ENCODE results near the gene ATP8A1. TPM values are rescaled to one million over a fixed set of nuclear protein-coding genes. Genes with fewer than 3 reads are reported as not detected.
A peak's percentile ranks its signal among the peaks of the same experiment; 100 is the strongest.

ATP8A1 gene
- total and polyA plus RNA-seq, 5 experiments from 2014 or later, result 17.5 to 117 (median 31.1) TPM

- Mint-ChIP-seq H3K9me3 (no peaks in the 10 kb centered on the region), H3K27me3 (no peaks in the 10 kb centered on the region), H3K27ac (peak overlapping the region in 1 of 10 donors; percentile 53), H3K4me3 (no peak overlapping the region), H3K4me1 (peaks cover 0 to 7% (median 0%) of the 10 kb centered on the region in 4 donors), H3K36me3 (peaks cover 9 to 93% (median 57%) of the 10 kb centered on the region in 3 donors)
- POLR2A ChIA-PET, result no interaction called here
- DNase-seq (no peak), ATAC-seq (no peak)
These were observed 216.8 kb downstream of the ATP8A1 start for GRCh38 chr4:42440083-42440482.

- no peak overlapping the region for H3K4me3 Mint-ChIP-seq
- ATAC-seq (no peak), DNase-seq (no peak)
- no peaks in the 10 kb centered on the region for H3K9me3 Mint-ChIP-seq
- H3K4me1 Mint-ChIP-seq, result peaks cover 0 to 7% (median 0%) of the 10 kb centered on the region in 4 donors
- POLR2A ChIA-PET, result no interaction called here
- H3K36me3 Mint-ChIP-seq, result peaks cover 17 to 88% (median 56%) of the 10 kb centered on the region in 3 donors
- no peak overlapping the region for H3K27ac Mint-ChIP-seq
- no peaks in the 10 kb centered on the region for H3K27me3 Mint-ChIP-seq
These were observed 219.9 kb downstream of the ATP8A1 start for GRCh38 chr4:42436928-42437565.

- ATAC-seq, result no peak
- Mint-ChIP-seq H3K4me1 (peaks cover 0 to 3% (median 0%) of the 10 kb centered on the region in 4 donors), H3K9me3 (no peaks in the 10 kb centered on the region), H3K27me3 (no peaks in the 10 kb centered on the region), H3K36me3 (peaks cover 13 to 85% (median 39%) of the 10 kb centered on the region in 3 donors), H3K27ac (no peak overlapping the region), H3K4me3 (no peak overlapping the region)
- DNase-seq, result no peak
- POLR2A ChIA-PET, result no interaction called here
These were observed 228.9 kb downstream of the ATP8A1 start for GRCh38 chr4:42428036-42428435.

- peaks cover 0 to 3% (median 0%) of the 10 kb centered on the region in 4 donors for H3K4me1 Mint-ChIP-seq
- H3K9me3 Mint-ChIP-seq, result no peaks in the 10 kb centered on the region
- no peak for ATAC-seq
- no peak overlapping the region for H3K4me3 Mint-ChIP-seq
- H3K27me3 Mint-ChIP-seq, result no peaks in the 10 kb centered on the region
- peak overlapping the region in 1 of 10 donors; percentile 11 for H3K27ac Mint-ChIP-seq
- POLR2A ChIA-PET, result no interaction called here
- peaks cover 16 to 86% (median 54%) of the 10 kb centered on the region in 3 donors for H3K36me3 Mint-ChIP-seq
- DNase-seq, result no peak
These were observed 231.5 kb downstream of the ATP8A1 start for GRCh38 chr4:42425146-42426065.

GRCh38 chr4:42420140-42420539, 236.8 kb downstream of the ATP8A1 start:
- POLR2A ChIA-PET, result no interaction called here
- Mint-ChIP-seq H3K27ac (peak overlapping the region in 1 of 10 donors; percentile 79), H3K4me3 (no peak overlapping the region), H3K27me3 (no peaks in the 10 kb centered on the region), H3K4me1 (no peaks in the 10 kb centered on the region), H3K36me3 (peaks cover 18 to 83% (median 49%) of the 10 kb centered on the region in 3 donors), H3K9me3 (no peaks in the 10 kb centered on the region)
- ATAC-seq, result no peak
- no peak for DNase-seq

- H3K4me3 Mint-ChIP-seq, result no peak overlapping the region
- no peak overlapping the region for H3K27ac Mint-ChIP-seq
- H3K4me1 Mint-ChIP-seq, result no peaks in the 10 kb centered on the region
- ATAC-seq (no peak), DNase-seq (no peak)
- peaks cover 18 to 94% (median 63%) of the 10 kb centered on the region in 3 donors for H3K36me3 Mint-ChIP-seq
- H3K9me3 Mint-ChIP-seq, result no peaks in the 10 kb centered on the region
- POLR2A ChIA-PET, result no interaction called here
- H3K27me3 Mint-ChIP-seq, result no peaks in the 10 kb centered on the region
These were observed 239.4 kb downstream of the ATP8A1 start for GRCh38 chr4:42417550-42417949.

GRCh38 chr4:42416017-42416416, 240.9 kb downstream of the ATP8A1 start:
- no peaks in the 10 kb centered on the region for H3K27me3 Mint-ChIP-seq
- POLR2A ChIA-PET, result no interaction called here
- no peak overlapping the region for H3K4me3 Mint-ChIP-seq
- H3K4me1 Mint-ChIP-seq, result no peaks in the 10 kb centered on the region
- DNase-seq, result no peak
- peaks cover 14 to 93% (median 63%) of the 10 kb centered on the region in 3 donors for H3K36me3 Mint-ChIP-seq
- H3K27ac Mint-ChIP-seq, result peak overlapping the region in 1 of 10 donors; percentile 39
- no peaks in the 10 kb centered on the region for H3K9me3 Mint-ChIP-seq
- no peak for ATAC-seq

GRCh38 chr4:42415281-42415680, 241.6 kb downstream of the ATP8A1 start:
- H3K27ac Mint-ChIP-seq, result no peak overlapping the region
- POLR2A ChIA-PET, result no interaction called here
- ATAC-seq (no peak), DNase-seq (no peak)
- no peaks in the 10 kb centered on the region for H3K4me1 Mint-ChIP-seq
- no peaks in the 10 kb centered on the region for H3K9me3 Mint-ChIP-seq
- H3K36me3 Mint-ChIP-seq, result peaks cover 14 to 91% (median 63%) of the 10 kb centered on the region in 3 donors
- no peak overlapping the region for H3K4me3 Mint-ChIP-seq
- no peaks in the 10 kb centered on the region for H3K27me3 Mint-ChIP-seq

- Mint-ChIP-seq H3K9me3 (no peaks in the 10 kb centered on the region), H3K4me3 (no peak overlapping the region), H3K4me1 (no peaks in the 10 kb centered on the region), H3K27me3 (no peaks in the 10 kb centered on the region), H3K27ac (no peak overlapping the region), H3K36me3 (peaks cover 4 to 84% (median 58%) of the 10 kb centered on the region in 3 donors)
- no peak for ATAC-seq
- POLR2A ChIA-PET, result no interaction called here
- no peak for DNase-seq
These were observed 244.7 kb downstream of the ATP8A1 start for GRCh38 chr4:42412251-42412650.

GRCh38 chr4:42411803-42412202, 245.1 kb downstream of the ATP8A1 start:
- Mint-ChIP-seq H3K27me3 (no peaks in the 10 kb centered on the region), H3K9me3 (no peaks in the 10 kb centered on the region), H3K4me1 (no peaks in the 10 kb centered on the region), H3K36me3 (peaks cover 4 to 84% (median 56%) of the 10 kb centered on the region in 3 donors), H3K27ac (no peak overlapping the region), H3K4me3 (no peak overlapping the region)
- ATAC-seq, result no peak
- POLR2A ChIA-PET, result no interaction called here
- no peak for DNase-seq

GRCh38 chr4:42410446-42410845, 246.5 kb downstream of the ATP8A1 start:
- no peak overlapping the region for H3K27ac Mint-ChIP-seq
- POLR2A ChIA-PET, result no interaction called here
- no peaks in the 10 kb centered on the region for H3K9me3 Mint-ChIP-seq
- H3K27me3 Mint-ChIP-seq, result no peaks in the 10 kb centered on the region
- peaks cover 4 to 78% (median 58%) of the 10 kb centered on the region in 3 donors for H3K36me3 Mint-ChIP-seq
- H3K4me3 Mint-ChIP-seq, result no peak overlapping the region
- DNase-seq (no peak), ATAC-seq (no peak)
- no peaks in the 10 kb centered on the region for H3K4me1 Mint-ChIP-seq

GRCh38 chr4:42404001-42404400, 252.9 kb downstream of the ATP8A1 start:
- no peaks in the 10 kb centered on the region for H3K9me3 Mint-ChIP-seq
- H3K36me3 Mint-ChIP-seq, result peaks cover 0 to 23% (median 11%) of the 10 kb centered on the region in 3 donors
- H3K4me1 Mint-ChIP-seq, result peaks cover 4 to 14% (median 12%) of the 10 kb centered on the region in 4 donors
- H3K27ac Mint-ChIP-seq, result no peak overlapping the region
- no peak for DNase-seq
- H3K4me3 Mint-ChIP-seq, result no peak overlapping the region
- POLR2A ChIA-PET, result no interaction called here
- H3K27me3 Mint-ChIP-seq, result peaks cover 14 to 33% (median 25%) of the 10 kb centered on the region in 5 donors
- ATAC-seq, result no peak

- Mint-ChIP-seq H3K27ac (no peak overlapping the region), H3K36me3 (peaks cover 5 to 9% (median 7%) of the 10 kb centered on the region in 3 donors), H3K9me3 (no peaks in the 10 kb centered on the region), H3K4me1 (peaks cover 16 to 36% (median 33%) of the 10 kb centered on the region in 4 donors), H3K4me3 (no peak overlapping the region), H3K27me3 (peaks cover 25 to 50% (median 44%) of the 10 kb centered on the region in 5 donors)
- POLR2A ChIA-PET, result no interaction called here
- ATAC-seq (no peak), DNase-seq (no peak)
These were observed 255.7 kb downstream of the ATP8A1 start for GRCh38 chr4:42401171-42401570.
